Measurements from ENCODE around the gene ZNF608.

Gene ZNF608

DNA sequence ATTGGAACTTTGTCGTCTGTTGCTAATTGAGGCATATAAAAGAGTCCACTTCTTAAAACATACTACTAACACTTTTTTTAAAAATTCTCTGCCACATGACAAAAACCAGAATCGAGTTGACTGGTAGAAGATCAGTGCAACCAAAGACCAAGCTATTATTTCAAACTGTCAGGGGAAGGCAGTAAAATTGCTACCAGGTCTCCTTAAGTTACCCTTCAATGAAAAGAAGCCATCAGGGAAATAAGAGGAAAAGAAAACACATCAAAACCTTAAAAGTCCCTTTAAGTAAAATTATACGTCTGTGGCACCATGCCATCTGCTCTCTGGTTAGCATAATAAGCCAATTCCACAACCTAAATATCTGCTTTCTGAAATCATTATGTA is 9.6 kb downstream of the ZNF608 start:
- DNase-seq (ENCODE audit: low read depth in 2 of 2) = no peak

DNA sequence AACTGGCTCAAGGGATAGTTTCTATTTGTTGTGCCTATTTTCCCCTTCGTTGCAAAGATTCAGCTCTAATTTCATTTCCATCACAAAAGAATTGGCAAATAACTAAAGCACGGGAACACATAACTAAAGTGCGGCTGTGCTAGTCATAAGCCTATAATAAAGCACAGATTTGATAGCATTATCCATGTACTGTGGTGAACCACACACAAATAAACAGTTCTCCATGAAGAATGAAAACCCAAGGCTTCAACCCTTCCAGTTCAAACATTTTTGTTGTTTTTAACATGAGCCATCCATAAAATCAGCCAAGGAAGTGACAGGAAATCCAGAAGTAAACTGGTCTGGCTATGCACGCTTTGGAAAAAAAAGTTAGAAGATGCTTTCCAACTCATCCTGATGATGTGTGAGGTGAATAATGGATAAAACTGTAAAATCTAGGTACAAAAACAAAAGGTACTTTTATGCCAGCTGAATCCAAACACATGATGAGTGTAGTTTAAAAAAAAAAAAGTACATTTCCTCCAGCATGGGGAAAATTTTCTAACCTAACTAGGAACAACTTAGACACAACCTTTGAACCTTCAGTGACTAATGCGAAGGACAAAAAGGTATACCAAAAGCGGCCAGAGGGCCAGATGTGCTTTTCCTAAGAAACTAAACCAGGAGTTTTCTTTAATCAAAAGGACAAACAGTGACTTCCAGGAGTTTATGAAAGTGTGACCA is 10.2 kb downstream of the ZNF608 start:
- no peak for DNase-seq (ENCODE audit: low read depth in 2 of 2)

DNA sequence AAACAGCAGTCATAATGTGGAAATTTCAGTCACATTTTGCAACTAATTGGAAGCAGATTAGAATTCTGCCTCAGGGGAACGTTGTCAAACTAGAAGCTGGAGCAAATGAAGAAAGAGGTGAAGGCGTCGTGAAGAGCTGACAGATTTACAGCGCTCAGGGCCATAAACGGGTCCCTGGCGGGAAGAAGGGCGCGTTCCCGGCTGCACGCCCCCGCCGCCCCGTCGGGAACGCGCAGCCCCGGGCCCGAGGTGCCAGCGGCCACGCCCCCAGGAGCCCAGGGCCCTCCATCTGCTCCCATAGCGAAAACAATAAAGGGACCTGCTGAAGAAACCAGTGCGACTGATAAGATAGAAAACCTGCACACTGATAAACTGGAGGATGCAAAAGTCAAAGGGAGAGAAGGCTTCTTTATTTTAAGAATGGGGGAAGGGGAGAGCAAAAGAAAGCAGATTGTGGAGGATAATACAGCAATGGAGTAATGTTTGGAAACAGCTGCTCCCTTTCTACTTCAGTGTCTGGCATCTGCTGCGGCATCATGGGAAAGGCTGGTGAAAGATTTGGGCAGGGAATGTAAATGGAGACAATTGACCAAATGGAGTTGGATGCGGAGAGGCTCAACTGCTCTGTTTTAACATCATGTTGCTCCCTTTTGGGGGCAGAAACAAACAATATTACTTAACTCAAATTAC is 11.1 kb downstream of the ZNF608 start:
- DNase-seq (ENCODE audit: low read depth in 2 of 2) = no peak

DNA sequence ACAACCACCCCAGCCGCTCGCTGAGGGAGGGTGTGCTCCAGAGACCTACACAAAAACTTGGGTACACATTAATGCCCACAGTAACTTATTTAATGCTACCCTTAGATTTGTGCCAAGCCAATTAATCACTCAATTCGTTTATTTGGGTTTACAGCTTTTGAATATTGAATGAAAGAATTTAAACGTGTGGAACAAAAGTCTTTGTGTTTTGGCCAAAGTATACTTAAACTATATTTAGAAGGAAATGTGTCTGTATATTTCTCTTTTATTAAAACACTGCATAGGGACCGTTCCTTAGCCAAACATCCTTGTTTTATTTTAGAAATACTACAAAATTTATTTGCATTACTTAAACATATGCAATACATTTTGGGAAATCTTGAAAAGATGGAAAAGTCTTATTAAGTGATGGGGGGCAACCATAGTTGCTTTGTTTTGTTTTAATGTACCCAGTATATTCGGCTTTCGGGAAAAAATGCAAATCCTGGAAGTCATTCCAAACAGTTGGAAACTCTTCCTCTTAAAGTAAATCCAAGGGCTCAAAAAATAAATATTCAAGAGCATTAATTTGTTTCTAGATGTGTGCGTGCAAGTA is 11.8 kb downstream of the ZNF608 start:
- DNase-seq (ENCODE audit: low read depth in 2 of 2) = no peak

DNA sequence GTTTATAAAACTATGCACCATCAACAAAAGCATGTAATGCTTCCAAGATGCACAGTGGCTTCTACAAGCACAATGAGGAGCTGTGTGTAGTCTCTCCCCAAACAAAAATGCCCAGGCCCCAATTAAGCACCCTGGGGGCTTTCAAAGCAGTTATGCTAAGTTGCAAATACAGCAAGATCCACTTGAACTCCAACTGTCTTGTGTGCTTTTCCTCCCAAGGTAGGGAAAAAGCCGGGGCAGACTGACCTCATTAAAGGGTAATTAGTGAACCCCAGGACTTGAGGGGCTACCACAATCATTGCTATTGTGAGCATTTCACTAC is 13.1 kb downstream of the ZNF608 start:
- no peak for DNase-seq (ENCODE audit: low read depth in 2 of 2)

DNA sequence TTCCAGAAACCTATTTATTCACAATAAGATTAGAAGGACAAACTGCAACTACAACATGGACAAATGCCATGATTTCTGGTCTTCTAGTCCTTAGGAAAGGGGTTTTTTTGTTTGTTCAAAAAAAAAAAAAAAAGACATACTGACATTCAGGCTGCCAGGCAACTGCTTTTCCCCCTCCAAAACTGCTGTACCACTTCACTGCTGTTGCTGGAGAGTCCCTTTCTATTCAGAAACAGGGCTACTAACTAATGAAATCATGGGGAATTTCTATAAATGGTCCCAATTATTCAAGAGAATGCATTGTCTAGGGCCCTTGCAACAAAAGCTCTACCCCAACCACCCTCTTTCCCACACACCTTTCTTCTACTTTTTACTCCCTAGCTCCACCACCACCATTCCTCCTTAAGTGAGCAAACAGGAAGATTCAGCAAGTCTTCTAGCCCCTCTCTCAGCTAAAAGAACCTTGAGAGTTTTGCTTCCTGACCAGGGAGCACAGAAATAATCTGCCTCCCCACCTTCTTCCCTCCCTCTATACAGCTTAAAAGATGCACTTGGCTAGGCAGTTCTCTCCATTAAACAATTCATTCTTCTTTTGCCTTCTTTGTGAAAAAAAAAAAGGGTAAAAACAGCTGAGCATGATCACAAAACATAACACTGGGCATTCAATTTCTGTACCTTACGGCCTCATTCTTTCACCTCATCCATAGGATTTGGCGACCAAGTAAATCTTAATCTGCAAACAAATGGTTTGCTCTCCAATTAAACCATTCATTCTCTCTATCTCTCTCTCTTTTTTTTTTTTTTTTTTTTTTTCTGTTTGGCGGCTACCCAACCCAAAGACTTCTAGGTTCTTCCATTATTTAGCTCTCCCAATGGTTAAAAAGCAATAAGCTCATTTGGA is 13.8 kb downstream of the ZNF608 start:
- no peak for DNase-seq (ENCODE audit: low read depth in 2 of 2)

DNA sequence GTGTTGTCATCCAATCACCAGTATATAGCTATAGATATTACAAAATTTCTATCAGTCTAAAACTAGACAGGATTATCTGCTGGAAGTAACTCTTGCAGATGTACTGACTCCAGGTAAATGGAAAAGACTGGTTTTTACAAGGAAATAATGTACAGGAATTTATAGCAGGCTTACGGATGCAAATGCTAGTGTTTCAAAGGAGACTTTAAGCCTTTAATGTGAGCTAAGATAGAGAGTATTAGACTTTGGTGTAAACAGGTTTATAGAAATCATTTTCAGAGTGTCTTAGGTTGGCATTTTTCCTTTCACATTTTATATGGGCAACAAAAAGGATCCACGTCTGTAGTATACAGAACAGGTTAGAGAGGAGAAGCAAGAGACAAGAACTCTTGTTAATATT is 16.1 kb downstream of the ZNF608 start:
- DNase-seq (ENCODE audit: low read depth in 2 of 2) = no peak

DNA sequence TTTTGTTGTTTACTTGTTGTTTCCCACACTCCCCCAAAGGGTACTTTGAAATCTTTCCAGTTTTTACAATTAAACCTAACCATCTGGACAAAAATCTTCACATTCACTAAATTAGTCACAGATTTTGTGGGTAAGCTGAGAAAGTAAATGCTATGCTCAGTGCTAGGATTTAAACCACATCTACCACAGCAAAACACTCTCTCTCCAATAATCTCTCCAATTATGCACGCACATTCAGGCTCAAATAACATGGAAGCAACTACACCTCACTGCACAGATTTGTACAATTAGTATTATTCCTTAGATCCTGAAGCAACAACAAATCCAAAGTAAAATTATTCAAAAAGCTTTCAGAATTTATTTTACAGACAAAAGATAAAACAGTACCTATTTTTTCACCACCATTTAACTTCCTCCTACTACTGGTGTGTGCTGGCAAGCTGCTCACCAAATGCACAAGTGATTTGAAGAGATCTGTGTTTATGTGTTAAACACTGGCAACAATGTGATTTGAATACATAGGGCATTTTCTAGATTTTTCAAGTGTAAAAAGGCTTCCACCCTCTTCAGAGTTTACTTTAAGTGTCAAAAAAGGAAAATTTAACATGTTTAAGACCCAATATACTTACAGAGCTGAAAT is 16.6 kb downstream of the ZNF608 start:
- DNase-seq (ENCODE audit: low read depth in 2 of 2) = no peak

DNA sequence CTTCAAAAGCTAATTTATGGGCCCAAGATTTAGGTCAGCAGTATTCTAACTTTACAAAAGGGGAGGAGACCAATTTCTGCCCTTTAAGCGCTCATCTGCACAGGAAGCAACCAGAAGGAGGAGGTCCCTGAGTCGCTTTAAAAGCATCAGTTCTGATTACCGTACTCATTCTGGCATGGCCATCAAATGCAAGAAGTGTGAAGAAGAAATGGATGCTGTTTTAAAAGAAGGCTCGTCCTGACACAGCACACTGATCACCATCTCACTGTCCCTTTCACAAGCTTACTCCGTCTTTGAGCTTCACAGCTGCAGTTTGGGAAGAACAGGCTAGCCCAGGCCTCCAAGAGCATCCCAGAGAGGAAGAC is 17.5 kb downstream of the ZNF608 start:
- no peak for DNase-seq (ENCODE audit: low read depth in 2 of 2)

DNA sequence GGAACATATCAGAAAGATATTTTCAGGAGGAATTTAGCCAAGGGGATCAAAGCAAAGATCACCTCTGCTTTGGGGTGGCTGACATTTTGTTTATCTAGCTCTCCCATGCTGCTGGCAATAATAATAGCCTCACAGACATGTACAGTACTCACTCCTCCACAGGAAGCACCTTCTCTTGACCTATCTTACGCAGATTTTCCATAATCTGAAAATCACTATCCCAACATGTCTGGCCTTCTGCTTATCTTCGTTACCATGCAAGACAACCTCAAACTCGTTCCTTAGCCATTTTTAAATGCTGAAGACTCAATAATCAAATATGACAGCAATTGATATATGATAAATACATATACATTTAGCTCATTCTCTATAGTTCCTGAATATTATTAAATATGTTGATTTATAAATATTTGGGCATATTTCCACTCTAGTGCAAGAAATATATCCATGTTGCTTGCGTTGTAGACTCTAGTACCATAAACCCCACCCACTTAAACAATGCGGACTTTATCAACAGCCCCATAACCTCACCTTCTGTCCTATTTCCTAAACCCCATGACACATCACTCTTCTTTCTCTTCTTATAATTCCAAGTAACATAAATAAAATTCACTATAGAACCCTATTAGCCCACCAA is 18.0 kb downstream of the ZNF608 start:
- DNase-seq (ENCODE audit: low read depth in 2 of 2) = no peak

DNA sequence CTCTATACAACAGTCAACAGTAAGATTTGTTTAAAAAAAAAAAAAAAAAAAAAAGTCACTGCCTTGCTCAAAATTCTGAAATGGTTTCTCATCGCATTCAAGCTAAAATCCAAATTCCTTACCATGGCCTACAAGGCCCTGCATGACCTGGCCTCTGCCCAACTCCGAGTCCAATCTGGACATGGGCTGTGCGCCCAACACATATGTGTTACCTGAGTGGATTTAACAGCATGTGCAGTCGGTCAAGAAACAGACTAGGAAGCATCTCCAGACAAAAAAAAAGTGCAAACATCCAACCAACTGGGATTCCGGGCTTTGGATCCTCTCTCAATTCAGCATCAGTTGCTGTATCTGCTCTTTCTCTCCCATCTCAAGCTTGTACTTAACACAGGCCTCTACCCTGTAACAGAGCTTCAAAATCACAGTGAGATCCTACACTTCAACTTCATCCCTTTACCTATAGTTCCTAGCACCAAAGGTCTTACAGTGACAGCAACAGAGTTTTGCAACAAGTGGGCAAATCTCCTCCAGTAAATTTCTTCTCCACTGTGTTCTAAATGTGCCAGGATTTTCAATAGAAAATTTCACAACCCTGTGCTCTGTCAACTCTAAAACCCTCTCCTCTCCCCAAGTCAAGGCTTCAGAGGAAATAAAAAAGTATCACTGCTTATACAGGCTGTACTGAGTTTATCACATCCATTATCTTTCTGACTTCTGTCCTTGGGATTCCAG is 19.6 kb downstream of the ZNF608 start:
- DNase-seq (ENCODE audit: low read depth in 2 of 2) = no peak

DNA sequence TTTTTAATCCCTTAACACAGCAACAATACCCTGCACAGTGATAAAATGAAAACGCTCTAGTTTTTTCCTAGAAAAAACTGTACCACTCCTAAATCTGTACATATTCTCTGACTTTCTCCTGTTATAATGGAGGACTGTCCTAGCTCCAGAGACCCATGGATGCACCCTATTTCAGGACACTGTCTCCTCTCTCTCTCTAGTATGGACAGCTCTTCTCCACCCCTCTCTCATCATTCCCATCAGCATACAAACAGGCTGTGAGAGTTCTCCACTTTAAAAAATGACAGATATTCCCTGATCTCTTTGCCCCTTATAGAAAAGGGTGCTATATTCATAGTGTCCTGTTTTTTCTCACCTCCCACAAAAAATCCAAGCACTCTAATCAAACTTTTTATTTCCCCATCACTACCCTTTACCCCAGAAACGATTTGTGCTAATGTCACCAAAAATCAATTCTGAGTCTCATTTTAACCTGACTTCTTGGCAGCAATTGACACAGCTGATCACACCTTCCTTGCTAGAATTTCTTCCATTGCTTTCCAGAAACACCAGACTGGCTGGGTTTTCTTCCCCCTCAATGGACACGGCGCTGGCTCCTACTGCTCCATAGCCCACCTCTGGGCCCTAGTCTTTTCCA is 20.7 kb downstream of the ZNF608 start:
- DNase-seq (ENCODE audit: low read depth in 2 of 2) = no peak

DNA sequence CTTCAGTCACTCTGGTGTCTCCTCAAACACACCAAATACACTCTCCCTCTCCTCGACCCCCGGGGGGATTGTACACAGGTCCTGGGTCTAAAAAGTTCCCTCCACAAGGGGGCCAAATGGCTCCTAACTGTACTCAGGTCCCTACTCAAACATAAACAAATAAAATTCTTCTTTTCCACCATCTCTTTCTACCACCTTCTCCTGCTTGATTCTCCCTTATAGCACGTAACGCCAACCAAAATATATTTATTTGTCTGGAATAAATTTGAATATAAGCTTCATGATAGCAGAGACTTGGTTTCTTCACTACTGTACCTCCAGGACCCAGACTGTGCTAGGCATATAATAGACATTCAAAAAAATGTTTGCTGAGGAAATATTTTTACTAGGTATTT is 21.4 kb downstream of the ZNF608 start:
- DNase-seq (ENCODE audit: low read depth in 2 of 2) = no peak

DNA sequence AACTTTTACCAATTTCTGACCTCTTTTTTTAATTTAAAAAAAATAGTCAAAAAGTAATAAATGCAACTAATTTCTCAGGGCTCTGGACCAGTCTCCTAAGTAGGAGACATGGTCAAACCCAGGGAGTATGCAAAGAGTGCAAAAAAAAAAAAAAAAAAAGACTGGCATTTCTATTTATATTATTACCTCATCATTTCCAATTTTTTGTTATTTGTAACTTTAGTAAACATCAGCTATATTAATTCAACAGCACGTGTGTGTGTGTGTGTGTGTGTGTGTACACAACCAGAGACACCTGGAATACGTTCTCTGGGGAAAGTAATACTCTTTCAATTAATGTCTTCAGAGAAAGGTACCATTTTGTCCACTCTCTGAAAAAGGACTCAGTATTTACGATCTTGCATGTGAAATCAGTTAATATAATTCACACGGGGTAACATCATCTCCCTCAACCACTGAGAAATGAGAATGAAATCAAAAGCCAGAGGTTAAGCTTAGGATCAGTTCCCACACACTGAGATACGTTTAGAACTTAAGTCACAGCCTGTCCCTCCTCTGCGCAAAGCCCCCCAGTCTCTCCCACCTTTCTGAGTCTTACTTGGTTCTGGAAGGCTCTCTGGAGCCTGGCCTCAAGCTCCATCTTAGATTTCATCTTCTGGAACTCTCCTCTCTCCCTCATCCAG is 21.9 kb downstream of the ZNF608 start:
- DNase-seq (ENCODE audit: low read depth in 2 of 2) = no peak

DNA sequence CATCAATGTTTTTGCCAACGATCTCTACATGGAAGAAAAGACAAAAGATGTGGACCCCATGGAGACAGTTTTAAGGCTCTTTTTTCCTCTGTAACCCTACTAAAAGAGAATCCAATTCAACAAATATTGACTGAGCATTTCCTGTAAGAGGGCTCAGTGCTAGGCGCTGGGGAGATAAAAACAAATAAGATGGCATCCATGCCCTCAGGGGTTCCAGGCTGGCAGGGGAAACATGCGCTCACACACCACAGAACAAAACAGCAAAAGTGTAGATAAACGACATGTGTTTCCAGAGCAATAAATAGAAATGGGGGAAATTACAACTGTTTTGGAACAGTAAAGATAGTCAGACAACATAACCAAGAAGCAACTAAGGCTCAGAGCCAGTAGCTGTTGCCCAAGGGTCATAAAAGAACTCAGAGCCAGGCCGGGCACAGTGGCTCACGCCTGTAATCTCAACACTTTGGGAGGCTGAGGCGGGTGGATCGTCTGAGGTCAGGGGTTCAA is 25.2 kb downstream of the ZNF608 start:
- no peak for DNase-seq (ENCODE audit: low read depth in 2 of 2)

DNA sequence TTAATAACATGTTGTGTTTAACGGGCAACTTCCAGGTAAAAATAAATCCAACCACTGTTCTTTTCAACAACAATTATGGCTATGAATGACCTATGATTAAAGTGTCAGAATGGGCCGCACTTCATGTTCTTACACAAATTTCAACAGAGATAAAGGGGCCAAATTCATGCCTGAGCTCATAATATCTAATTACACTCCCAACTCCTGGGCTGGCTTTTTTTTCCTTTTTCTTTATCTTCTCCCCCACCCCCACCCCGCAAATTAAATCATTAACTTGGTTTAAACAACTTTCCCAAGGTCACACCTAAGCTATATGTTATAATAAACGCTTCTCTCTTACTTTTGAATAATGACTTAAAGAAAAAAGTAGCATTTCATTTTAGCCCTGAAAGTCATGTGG is 25.8 kb downstream of the ZNF608 start:
- DNase-seq (ENCODE audit: low read depth in 2 of 2) = no peak

DNA sequence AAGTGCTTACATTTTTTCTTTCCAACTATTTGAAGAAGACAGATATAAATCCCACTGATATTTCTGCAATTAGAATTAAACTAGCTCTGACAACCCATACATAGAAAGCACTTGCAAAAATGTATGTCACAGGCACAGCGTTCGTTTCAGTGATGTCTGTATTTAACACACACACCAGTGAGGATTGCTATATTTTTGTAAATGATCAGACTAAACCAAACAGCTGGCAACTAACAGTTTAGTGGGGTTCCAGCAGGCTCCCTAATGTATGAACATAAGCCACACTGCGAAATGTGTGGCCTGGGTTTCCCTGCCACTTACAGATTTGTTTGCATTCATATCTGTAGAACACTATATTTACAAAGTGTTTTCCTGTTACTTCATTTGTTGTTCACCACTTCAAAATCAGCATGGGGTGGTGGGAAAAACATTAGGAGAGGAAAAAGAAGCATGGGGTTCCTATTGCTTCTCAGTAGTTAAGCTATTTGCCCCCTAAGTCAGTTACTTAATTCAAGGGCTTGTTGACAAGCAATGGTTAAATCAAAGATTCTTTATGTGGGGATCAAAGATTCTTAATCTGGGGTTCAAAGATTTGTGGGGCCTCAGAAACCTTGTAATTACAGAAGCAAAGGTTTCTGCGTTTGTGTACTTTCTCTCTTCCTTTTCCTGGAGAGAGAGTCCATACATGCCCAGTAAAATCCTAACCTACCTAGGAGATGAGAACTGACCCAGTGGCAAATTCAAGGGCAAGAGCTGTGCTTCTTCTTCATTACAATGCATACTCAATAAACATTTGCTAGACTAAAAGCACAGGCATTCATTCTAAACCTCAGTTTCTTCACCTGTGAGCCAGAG is 27.1 kb downstream of the ZNF608 start:
- no peak for DNase-seq (ENCODE audit: low read depth in 2 of 2)

DNA sequence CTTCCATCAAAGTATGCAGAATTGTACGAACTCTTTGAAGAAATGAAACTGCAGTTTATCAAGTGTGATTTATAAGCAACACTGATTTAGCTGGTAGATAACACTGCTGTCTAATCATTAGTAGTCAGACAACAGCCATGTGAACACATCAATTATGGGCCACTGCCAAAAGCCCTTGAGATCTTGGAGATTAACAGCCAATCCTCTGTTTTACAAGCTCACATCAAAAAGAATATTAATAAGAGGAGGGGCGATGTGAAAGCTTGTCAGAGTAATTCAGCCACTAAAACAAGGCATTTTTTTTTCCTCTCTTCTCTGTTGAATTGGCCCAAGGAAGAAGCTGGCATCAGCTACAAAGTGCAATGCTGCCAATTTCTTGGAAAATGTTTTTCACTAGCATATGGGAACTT is 28.1 kb downstream of the ZNF608 start:
- DNase-seq (ENCODE audit: low read depth in 2 of 2) = no peak

DNA sequence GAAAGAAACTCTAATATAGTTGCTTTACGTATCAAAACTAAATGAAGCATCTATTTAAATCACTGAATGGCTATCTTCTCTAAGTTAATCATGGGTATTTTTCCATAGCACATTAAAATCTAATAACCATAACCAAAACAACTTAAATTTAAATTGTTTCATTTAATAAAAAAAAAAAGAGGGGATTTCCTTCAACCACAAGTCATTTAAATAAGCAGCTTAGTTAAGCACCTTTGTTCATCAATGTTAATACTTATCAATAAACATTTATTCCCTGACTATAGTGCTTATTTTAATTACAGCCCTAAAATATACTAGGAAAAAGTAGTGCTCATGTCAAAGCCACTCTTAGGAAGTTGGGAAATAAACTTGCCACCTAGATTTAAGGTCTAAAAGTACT is 30.3 kb downstream of the ZNF608 start:
- DNase-seq (ENCODE audit: low read depth in 2 of 2) = no peak

All from stimulated activated CD8-positive, alpha-beta memory T cell treated with anti-CD3 and anti-CD28 coated beads, Interleukin-7, amount 100 ng/mL, for 1 hour (primary cell).